ENCODE results near the gene THRA. TPM values are rescaled to one million over a fixed set of nuclear protein-coding genes. Genes with fewer than 3 reads are reported as not detected.

The THRA gene
- total and polyA plus RNA-seq, 2 experiments from 2014 or later, result 58.1 to 87.0 TPM

GRCh38 chr17:40025991-40026815 is 36.6 kb upstream of the THRA start:
- no peak for TF ChIP-seq CTCF (IDR thresholded peaks at IDR 0.05; ENCODE audit: low read depth, low read length)
- DNase-seq (ENCODE audit: low read depth in 1 of 2, low spot score in 1 of 2), result no peak
- no peaks in the 10 kb centered on the region for H3K9me3 ChIP-seq (ENCODE audit: low read depth)
- no peaks in the 10 kb centered on the region for H3K4me1 ChIP-seq (ENCODE audit: low read depth)
- H3K36me3 ChIP-seq, result peaks cover 45% of the 10 kb centered on the region
- no peaks in the 10 kb centered on the region for H3K27me3 ChIP-seq
- H3K27ac ChIP-seq, result no peak overlapping the region
- H3K4me3 ChIP-seq, result no peak overlapping the region

GRCh38 chr17:40026816-40027613 is 35.8 kb upstream of the THRA start:
- DNase-seq (ENCODE audit: low read depth in 1 of 2, low spot score in 1 of 2), result peak; percentile 86 to 92
- Histone ChIP-seq H3K27me3 (no peaks in the 10 kb centered on the region), H3K9me3 (ENCODE audit: low read depth) (no peaks in the 10 kb centered on the region), H3K4me1 (ENCODE audit: low read depth) (no peaks in the 10 kb centered on the region), H3K36me3 (peaks cover 39% of the 10 kb centered on the region), H3K27ac (no peak overlapping the region), H3K4me3 (no peak overlapping the region)
- peak; percentile 89 for TF ChIP-seq CTCF (IDR thresholded peaks at IDR 0.05; ENCODE audit: low read depth, low read length)

GRCh38 chr17:40027614-40028012 is 35.2 kb upstream of the THRA start:
- no peak overlapping the region for H3K27ac ChIP-seq
- no peak for DNase-seq (ENCODE audit: low read depth in 1 of 2, low spot score in 1 of 2)
- no peak for TF ChIP-seq CTCF (IDR thresholded peaks at IDR 0.05; ENCODE audit: low read depth, low read length)
- no peaks in the 10 kb centered on the region for H3K9me3 ChIP-seq (ENCODE audit: low read depth)
- H3K4me3 ChIP-seq, result no peak overlapping the region
- no peaks in the 10 kb centered on the region for H3K27me3 ChIP-seq
- H3K36me3 ChIP-seq, result peaks cover 35% of the 10 kb centered on the region
- H3K4me1 ChIP-seq (ENCODE audit: low read depth), result no peaks in the 10 kb centered on the region

- no peaks in the 10 kb centered on the region for H3K9me3 ChIP-seq (ENCODE audit: low read depth)
- no peak for DNase-seq (ENCODE audit: low read depth in 1 of 2, low spot score in 1 of 2)
- H3K4me1 ChIP-seq (ENCODE audit: low read depth), result no peaks in the 10 kb centered on the region
- H3K27me3 ChIP-seq, result no peaks in the 10 kb centered on the region
- H3K27ac ChIP-seq, result no peak overlapping the region
- H3K4me3 ChIP-seq, result no peak overlapping the region
- no peak for TF ChIP-seq CTCF (IDR thresholded peaks at IDR 0.05; ENCODE audit: low read depth, low read length)
- H3K36me3 ChIP-seq, result peaks cover 38% of the 10 kb centered on the region
Measured at GRCh38 chr17:40028595-40028994, 34.2 kb upstream of the THRA start.

GRCh38 chr17:40031706-40032105 is 31.1 kb upstream of the THRA start:
- no peak for TF ChIP-seq CTCF (IDR thresholded peaks at IDR 0.05; ENCODE audit: low read depth, low read length)
- H3K9me3 ChIP-seq (ENCODE audit: low read depth), result no peaks in the 10 kb centered on the region
- no peak overlapping the region for H3K27ac ChIP-seq
- no peaks in the 10 kb centered on the region for H3K4me1 ChIP-seq (ENCODE audit: low read depth)
- no peak for DNase-seq (ENCODE audit: low read depth in 1 of 2, low spot score in 1 of 2)
- no peak overlapping the region for H3K4me3 ChIP-seq
- H3K36me3 ChIP-seq, result peaks cover 27% of the 10 kb centered on the region
- H3K27me3 ChIP-seq, result no peaks in the 10 kb centered on the region
